Cerebellar nuclear complex (tissue), 1 donor: ENCODE measurements around the gene TIMP3.
"Not testable (repeated sequence)": the region's sequence is repeated elsewhere in the genome, so short reads cannot be mapped to it uniquely, and the experiment has no call there.

Experiments
- DNase-seq, 2 experiments: peaks; one replicate each; lab custom pipeline; 2025; lab: John Stamatoyannopoulos, UW

The TIMP3 gene

DNA sequence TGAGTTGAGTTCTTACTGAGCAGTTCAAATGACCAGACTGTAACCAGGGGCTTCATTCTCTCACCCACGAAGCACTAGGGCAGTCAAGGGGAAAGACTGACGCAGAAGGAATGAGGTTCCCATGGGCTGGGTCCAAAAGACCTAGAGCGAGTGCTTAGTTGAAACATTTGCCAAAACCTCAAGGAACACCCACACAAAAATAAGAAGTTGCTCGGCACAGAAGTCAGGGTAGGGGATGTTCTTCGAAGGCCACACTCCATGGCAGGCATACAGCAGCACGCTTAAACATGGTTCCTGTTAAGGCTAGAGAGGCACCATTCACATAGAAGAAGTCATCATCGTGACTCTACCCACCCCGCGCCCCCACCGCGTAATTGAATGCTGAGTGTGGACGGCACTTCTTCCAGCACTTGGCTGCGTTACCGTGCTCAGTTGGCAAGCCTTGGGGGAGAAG, 52.9 kb downstream of the TIMP3 start:
- no peak for DNase-seq

DNA sequence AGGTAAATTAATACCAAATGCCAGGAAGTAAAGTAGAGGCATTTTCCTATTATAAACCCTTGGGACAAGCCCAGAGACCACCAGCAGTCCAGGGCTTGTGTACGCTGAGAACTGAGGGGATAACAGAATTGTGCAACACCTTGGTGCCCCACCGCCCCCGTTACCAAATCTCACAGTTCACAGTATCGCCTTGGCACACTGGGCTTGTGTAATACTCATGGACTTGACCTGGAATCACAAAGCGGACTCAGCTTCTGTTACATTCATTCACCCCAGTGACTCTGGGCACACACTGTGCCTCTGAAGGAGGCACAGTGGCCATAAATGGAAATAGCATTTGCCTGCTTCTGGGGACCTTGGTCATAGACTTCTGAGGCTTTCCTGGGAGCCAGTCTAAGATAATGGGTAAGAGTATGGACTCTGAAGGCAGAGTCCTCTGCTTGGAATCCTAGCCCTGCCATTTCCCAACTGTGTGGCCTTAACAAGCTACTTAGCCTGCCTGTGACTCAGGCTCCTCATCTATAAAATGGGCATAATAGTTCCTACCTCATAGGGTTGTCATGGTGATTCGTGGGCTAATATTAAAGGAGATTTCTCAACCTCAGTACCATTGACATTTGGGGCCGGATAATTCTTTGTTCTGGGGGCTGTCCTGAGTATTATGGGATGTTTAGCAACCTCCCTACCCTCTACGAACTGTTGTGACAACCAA, 53.7 kb downstream of the TIMP3 start:
- DNase-seq = no peak

DNA sequence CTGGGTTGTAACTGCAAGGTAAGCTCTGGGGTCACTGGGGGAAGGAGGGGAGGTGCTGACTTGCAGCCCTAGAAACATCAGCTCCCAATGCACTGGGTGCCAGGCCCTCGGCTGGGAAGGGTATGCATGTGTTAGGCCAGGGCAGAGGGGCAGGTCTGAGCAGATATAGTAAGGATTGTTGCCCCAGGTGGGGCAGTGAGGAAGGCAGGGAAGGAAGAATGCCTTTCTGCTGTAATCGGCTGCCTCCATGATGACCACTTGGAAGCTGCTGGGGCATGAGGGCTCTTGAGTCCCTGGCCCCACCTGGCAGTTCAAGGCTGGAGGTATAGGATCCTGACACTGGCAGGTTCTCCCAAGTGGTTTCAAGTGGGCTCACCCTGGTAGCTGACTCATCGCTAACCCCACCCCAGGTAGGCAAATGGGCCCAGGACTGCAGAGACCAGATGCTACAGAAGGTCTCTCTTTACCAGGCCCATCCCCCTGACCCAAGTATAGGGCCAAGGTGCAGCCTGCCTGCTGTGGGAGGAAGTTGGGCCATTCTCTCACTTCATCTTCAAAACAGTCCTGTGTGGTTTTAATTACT, 56.7 kb downstream of the TIMP3 start:
- no peak for DNase-seq

DNA sequence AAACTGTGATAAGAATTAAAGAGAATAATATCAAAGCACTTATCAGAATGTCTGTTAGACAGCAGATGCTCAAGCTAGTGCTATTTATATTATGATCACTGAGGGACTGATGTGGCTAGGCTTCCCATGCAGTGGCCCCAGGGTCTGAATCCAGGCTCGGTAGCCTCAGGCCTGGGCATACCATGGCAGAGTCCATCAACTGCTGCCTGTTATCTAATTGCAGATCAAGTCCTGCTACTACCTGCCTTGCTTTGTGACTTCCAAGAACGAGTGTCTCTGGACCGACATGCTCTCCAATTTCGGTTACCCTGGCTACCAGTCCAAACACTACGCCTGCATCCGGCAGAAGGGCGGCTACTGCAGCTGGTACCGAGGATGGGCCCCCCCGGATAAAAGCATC, 57.5 kb downstream of the TIMP3 start:
- no peak for DNase-seq

DNA sequence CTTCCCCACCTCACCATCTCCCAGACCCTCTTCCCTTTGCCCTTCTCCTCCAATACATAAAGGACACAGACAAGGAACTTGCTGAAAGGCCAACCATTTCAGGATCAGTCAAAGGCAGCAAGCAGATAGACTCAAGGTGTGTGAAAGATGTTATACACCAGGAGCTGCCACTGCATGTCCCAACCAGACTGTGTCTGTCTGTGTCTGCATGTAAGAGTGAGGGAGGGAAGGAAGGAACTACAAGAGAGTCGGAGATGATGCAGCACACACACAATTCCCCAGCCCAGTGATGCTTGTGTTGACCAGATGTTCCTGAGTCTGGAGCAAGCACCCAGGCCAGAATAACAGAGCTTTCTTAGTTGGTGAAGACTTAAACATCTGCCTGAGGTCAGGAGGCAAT, 58.2 kb downstream of the TIMP3 start:
- no peak for DNase-seq

DNA sequence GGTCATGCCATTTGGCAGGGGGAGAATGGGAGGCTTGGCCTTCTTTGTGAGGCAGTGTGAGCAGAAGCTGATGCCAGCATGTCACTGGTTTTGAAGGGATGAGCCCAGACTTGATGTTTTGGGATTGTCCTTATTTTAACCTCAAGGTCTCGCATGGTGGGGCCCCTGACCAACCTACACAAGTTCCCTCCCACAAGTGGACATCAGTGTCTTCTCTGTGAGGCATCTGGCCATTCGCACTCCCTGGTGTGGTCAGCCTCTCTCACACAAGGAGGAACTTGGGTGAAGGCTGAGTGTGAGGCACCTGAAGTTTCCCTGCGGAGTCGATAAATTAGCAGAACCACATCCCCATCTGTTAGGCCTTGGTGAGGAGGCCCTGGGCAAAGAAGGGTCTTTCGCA, 59.8 kb downstream of the TIMP3 start:
- DNase-seq = no peak

DNA sequence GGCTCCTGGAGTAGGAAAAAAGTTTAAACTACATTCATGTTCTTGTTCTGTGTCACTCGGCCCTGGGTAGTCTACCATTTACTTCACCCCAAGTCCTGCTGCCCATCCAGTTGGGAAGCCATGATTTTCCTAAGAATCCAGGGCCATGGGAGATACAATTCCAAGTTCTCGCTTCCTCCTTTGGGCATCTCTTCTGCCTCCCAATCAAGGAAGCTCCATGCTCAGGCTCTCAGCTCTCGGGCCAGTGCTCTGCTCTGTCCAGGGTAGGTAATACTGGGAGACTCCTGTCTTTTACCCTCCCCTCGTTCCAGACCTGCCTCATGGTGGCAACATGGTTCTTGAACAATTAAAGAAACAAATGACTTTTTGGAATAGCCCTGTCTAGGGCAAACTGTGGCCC, 60.6 kb downstream of the TIMP3 start:
- DNase-seq = no peak

GRCh38 chr22:32862936-32863661, 61.6 kb downstream of the TIMP3 start:
- no peak for DNase-seq

DNA sequence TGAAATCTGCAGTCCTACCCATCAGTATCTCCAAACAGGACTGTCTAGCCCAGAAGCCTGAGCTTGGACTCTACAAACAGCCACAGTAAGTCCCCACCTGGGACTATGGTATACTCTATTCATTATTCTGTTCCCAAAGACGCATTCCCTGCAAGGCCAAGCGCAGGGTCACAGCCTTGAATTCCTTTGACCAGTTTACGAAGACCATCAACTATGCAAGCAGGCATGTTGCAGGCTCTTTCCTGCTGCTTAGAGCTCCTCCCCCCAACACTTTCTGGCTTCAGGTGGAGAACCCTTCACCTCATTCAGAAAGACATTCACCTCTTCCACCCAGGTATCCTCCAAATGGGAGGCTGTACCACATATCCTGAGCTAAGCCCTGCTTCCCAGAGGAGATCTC, 62.5 kb downstream of the TIMP3 start:
- no peak for DNase-seq

GRCh38 chr22:32864596-32864995, 63.1 kb downstream of the TIMP3 start:
- DNase-seq = no peak

DNA sequence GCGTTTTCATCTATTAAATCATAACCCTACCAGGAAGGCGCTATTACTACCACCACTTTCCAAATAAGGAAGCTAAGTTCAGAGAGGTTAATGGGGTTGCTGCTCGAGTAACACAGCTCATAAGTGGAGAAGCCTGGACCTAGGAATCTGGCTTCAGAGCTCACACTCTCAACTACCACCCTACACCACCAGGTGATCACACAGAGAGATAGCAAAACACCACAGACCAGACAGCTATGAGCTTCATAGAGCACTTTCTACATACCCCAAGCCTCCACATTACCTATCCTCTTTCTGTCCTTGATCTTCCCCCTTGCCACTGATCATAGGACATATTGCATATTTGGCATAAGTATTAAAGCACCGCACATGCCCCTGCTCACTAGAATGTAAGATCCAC, 65.4 kb downstream of the TIMP3 start:
- no peak for DNase-seq

GRCh38 chr22:32868946-32869345, 67.4 kb downstream of the TIMP3 start:
- DNase-seq = no peak

DNA sequence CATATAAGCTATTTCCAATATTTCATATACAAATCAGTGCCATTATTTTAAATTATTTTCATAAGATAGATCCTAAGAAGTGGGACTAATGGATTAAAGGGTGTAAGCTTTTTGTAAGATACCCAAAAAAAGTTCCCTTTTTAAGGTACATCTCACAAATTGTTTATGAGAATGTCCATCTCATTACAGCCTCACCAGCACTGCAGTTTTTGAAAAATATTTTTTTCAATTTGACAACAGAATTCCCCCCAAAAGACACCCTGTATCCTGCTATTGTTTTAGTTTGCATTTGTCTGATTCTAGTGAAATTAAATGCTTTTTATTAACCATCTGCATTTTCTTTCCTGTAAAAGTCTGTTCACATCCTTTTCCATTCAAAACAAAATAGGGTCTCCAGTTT, 69.0 kb downstream of the TIMP3 start:
- DNase-seq = no peak

- DNase-seq = not testable (repeated sequence)
Observed at GRCh38 chr22:32873604-32874003, 72.1 kb downstream of the TIMP3 start.

DNA sequence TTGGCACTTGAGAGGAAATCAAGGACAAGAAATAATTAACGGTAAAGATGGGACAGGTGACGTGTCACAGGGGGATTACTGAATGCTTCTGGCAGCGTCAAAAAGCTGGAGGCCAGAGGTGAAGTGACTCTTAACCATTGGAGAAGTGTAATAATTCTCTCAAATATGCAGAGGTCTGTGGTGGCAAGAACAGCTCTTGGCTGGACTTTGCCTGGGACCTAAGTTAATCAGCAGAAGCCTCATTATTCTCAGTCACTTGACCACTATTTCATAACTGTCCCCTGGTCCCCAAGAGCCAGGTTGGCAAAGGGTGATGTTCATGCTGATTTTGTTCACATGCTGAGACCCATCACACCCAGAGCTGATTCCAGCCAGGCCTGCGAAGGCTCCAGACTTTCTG, 72.9 kb downstream of the TIMP3 start:
- DNase-seq = no peak

- DNase-seq = no peak
Observed at GRCh38 chr22:32874976-32875375, 73.5 kb downstream of the TIMP3 start.

- DNase-seq = no peak
Observed at GRCh38 chr22:32876516-32876915, 75.0 kb downstream of the TIMP3 start.

DNA sequence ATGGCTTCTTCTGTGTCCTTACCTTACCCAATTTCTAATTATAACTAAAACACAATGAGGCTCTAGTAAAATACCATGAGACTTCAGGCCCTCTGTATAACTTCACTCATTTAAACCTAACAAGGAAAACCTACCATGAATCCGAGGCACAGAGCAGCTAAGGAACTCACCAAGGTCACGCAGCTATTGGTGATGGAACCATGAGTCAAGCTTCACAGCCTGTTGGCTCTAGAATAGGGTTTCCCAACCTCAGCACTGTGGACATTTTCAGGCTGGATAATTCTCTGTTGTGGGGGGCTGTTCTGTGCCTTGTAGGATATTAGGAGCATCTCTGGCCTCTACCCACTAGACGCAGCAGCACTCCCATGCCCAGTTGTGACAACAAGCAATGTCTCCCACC, 75.7 kb downstream of the TIMP3 start:
- DNase-seq = no peak

- no peak for DNase-seq
Observed at GRCh38 chr22:32879550-32879949, 78.0 kb downstream of the TIMP3 start.

GRCh38 chr22:32880061-32880460, 78.6 kb downstream of the TIMP3 start:
- DNase-seq = no peak

DNA sequence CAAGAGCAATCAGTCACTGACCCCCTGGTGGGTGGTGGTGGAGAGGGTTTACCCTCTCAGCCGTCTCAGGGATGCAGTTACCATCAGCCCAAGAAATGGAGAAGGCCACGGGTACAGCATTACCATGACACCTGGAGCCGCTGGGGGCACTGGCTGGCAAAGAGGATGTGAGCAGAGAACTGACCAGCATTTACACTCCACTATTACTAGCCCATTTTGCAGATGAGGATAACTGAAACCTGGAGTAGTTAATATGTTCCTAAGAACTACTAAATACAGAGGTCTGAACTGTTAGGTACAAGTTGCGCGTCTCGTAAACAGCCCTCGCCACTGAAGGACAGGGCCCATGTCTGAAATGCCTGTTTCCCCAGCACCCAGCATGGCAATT, 79.0 kb downstream of the TIMP3 start:
- no peak for DNase-seq

GRCh38 chr22:32880893-32881596, 79.5 kb downstream of the TIMP3 start:
- no peak for DNase-seq

- no peak for DNase-seq
Observed at GRCh38 chr22:32882360-32882755, 80.9 kb downstream of the TIMP3 start.
